GM23338 (cell line): ENCODE data around the gene SPATA13. TPM values are rescaled to one million over a fixed set of nuclear protein-coding genes. Genes with fewer than 3 reads are reported as not detected.
"Not testable (repeated sequence)": the region's sequence is repeated elsewhere in the genome, so short reads cannot be mapped to it uniquely, and the experiment has no call there.

Experiments
- ATAC-seq: fragments of 200-7000 bp; cut with Tn5 transposase; 3 replicates; pipeline ENCODE4 v1.9.1; 2020
- DNase-seq: peaks from one replicate; pipeline ENCODE4 v3.0.0-alpha.2; 2015; ENCODE audit warnings: low spot score
- H2AFZ ChIP-seq: fragments of 200-600 bp; sonication (generic); 2 replicates; pipeline ENCODE4 v1.8.0; 2016; ENCODE audit warnings: antibody characterized with exemption, mild to moderate bottlenecking, moderate library complexity
- H3F3A ChIP-seq: fragments of 200-600 bp; sonication (generic); replicated peaks from 2 replicates; pipeline ENCODE4 v1.8.0; 2017; ENCODE audit warnings: antibody characterized with exemption, mixed run types, low read depth
- H3K27ac ChIP-seq: fragments of 200-600 bp; sonication (generic); 2 replicates; pipeline ENCODE4 v1.6.1; 2016; ENCODE audit warnings: low read depth
- H3K27me3 ChIP-seq: fragments of 200-600 bp; sonication (generic); 2 replicates; pipeline ENCODE4 v1.8.0; 2016; ENCODE audit warnings: mild to moderate bottlenecking, mixed run types, moderate library complexity; ENCODE audit not compliant: insufficient read depth
- H3K36me3 ChIP-seq: fragments of 200-600 bp; sonication (generic); 2 replicates; pipeline ENCODE4 v1.8.0; 2016; ENCODE audit warnings: mild to moderate bottlenecking; ENCODE audit not compliant: insufficient read depth
- H3K4me1 ChIP-seq: fragments of 200-600 bp; sonication (generic); 2 replicates; pipeline ENCODE4 v1.8.0; 2016; ENCODE audit warnings: mild to moderate bottlenecking, moderate library complexity; ENCODE audit not compliant: insufficient read depth
- H3K4me2 ChIP-seq: fragments of 200-600 bp; sonication (generic); 2 replicates; pipeline ENCODE4 v1.7.1; 2017; ENCODE audit warnings: mixed run types
- H3K4me3 ChIP-seq: fragments of 200-600 bp; sonication (generic); 2 replicates; pipeline ENCODE4 v1.6.1; 2016; ENCODE audit warnings: mixed run types
- H3K79me2 ChIP-seq: fragments of 200-600 bp; sonication (generic); replicated peaks from 2 replicates; pipeline ENCODE4 v1.8.0; 2017; ENCODE audit warnings: mild to moderate bottlenecking; ENCODE audit not compliant: insufficient read depth
- H3K9me2 ChIP-seq: fragments of 200-600 bp; sonication (generic); 2 replicates; pipeline ENCODE4 v1.8.0; 2017; ENCODE audit not compliant: insufficient read depth
- H4K20me1 ChIP-seq: fragments of 200-600 bp; sonication (generic); replicated peaks from 2 replicates; pipeline ENCODE4 v1.8.0; 2017; ENCODE audit warnings: mild to moderate bottlenecking; ENCODE audit not compliant: insufficient read depth
- H3K27ac Mint-ChIP-seq: 2 replicates; pipeline ENCODE4 v1.8.0; 2020; ENCODE audit warnings: inconsistent platforms, mild to moderate bottlenecking, moderate library complexity, mixed read lengths
- H3K27me3 Mint-ChIP-seq: 3 replicates; pipeline ENCODE4 v1.8.0; 2022; ENCODE audit warnings: low read depth, mild to moderate bottlenecking, moderate library complexity, mixed read lengths, inconsistent platforms; ENCODE audit not compliant: insufficient read depth, poor library complexity
- H3K36me3 Mint-ChIP-seq: 3 replicates; pipeline ENCODE4 v1.8.0; 2021; ENCODE audit warnings: low read depth, mild to moderate bottlenecking, inconsistent platforms, moderate library complexity, mixed read lengths
- H3K4me1 Mint-ChIP-seq: 3 replicates; pipeline ENCODE4 v1.8.0; 2020; ENCODE audit warnings: mild to moderate bottlenecking, inconsistent platforms, mixed read lengths
- H3K4me3 Mint-ChIP-seq: 3 replicates; pipeline ENCODE4 v1.8.0; 2021; ENCODE audit warnings: moderate library complexity, mild to moderate bottlenecking, inconsistent platforms, mixed read lengths
- H3K9me3 Mint-ChIP-seq: 3 replicates; pipeline ENCODE4 v1.8.0; 2020; ENCODE audit warnings: moderate library complexity, mild to moderate bottlenecking, inconsistent platforms, mixed read lengths
- CREB1 ChIP-seq: fragments of 250-450 bp; sonication (Bioruptor Pico); IDR thresholded peaks from 2 replicates; pipeline ENCODE4 v1.5.0; 2020; ENCODE audit warnings: low read depth, mild to moderate bottlenecking, moderate library complexity
- EZH2 ChIP-seq: fragments of 200-600 bp; sonication (generic); IDR thresholded peaks from one replicate; pipeline ENCODE4 v1.8.0; 2017; ENCODE audit warnings: antibody characterized with exemption, mild to moderate bottlenecking, low read depth; ENCODE audit not compliant: unreplicated experiment
- EZH2phosphoT487 ChIP-seq: fragments of 200-600 bp; sonication (generic); IDR thresholded peaks from one replicate; pipeline ENCODE4 v1.8.1; 2018; ENCODE audit warnings: antibody characterized with exemption; ENCODE audit not compliant: unreplicated experiment
- NANOG ChIP-seq: IDR thresholded peaks from 2 replicates; pipeline ENCODE4 v1.6.1; 2016; ENCODE audit warnings: antibody characterized with exemption, borderline replicate concordance
- STAT1 ChIP-seq: IDR thresholded peaks from one replicate; pipeline ENCODE4 v1.6.1; 2016; ENCODE audit warnings: antibody characterized with exemption; ENCODE audit not compliant: unreplicated experiment
- ZNF114 ChIP-seq: fragments of 250-450 bp; sonication (Bioruptor Pico); IDR thresholded peaks from 2 replicates; pipeline ENCODE4 v1.5.0; 2020; ENCODE audit warnings: mild to moderate bottlenecking, moderate library complexity
- polyA plus RNA-seq: library from polyadenylated mRNA; unstranded; fragments of >200 nt; fragmentation: Nextera tagmentation; extraction: Ambion mirVana; gene quantifications from 2 replicates; pipeline ENCODE4 v1.2.1, GENCODE V29; 2016
- total RNA-seq: library from RNA; depleted of rRNA; stranded (reverse); fragments of >200 nt; shearing (Covaris generic); gene quantifications from 2 replicates; pipeline ENCODE4 v1.2.3, GENCODE V29; 2014
- TF ChIP-seq, protein P1 (sequence below), 2 experiments: fragments of 200-600 bp in 1 of 2; sonication (generic) in 1 of 2; conservative IDR thresholded peaks; 2 replicates each; pipeline versions ENCODE4 v1.5.1 to v1.6.1; 2016 to 2017; ENCODE audit warnings: antibody characterized with exemption in 2 of 2, low read depth in 2 of 2, mild to moderate bottlenecking in 2 of 2, moderate library complexity in 1 of 2
- TF ChIP-seq, protein P2 (sequence below): fragments of 250-450 bp; sonication (Bioruptor Pico); IDR thresholded peaks from 2 replicates; pipeline ENCODE4 v1.5.0; 2020; ENCODE audit warnings: mild to moderate bottlenecking, moderate library complexity
- TF ChIP-seq, protein P3 (sequence below): IDR thresholded peaks from one replicate; pipeline ENCODE4 v1.6.1; 2018; ENCODE audit warnings: antibody characterized with exemption; ENCODE audit not compliant: unreplicated experiment

Gene SPATA13
- total and polyA plus RNA-seq, 2 experiments from 2014 or later, result 11.9 to 45.7 TPM

DNA sequence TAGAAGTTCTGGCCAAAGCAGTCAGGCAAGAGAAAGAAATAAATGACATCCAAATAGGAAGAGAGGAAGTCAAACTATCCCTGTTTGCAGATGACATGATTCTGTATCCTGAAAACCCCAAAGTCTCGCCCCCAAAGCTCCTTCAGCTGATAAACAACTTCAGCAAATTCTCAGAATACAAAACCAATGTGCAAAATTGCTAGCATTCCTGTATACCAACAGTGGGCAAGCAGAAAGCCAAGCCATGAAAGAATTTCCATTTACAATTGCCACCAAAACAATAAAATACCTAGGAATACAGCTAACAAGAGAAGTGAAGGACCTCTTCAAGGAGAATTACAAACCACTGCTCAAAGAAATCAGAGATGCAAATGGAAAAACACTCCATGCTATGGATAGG lies 44.6 kb downstream of the SPATA13 start:
- Histone ChIP-seq H3K79me2 (peaks cover 89% of the 10 kb centered on the region), H4K20me1 (peaks cover 17% of the 10 kb centered on the region)
- not testable (repeated sequence) for H3K9me3 Mint-ChIP-seq, H3K27ac ChIP-seq, H3K4me1 ChIP-seq, H3K9me2 ChIP-seq, H3K27me3 Mint-ChIP-seq, DNase-seq, H3F3A ChIP-seq, H3K27ac Mint-ChIP-seq, H3K4me2 ChIP-seq, H3K4me3 ChIP-seq, H3K4me3 Mint-ChIP-seq, H3K36me3 ChIP-seq, H2AFZ ChIP-seq, ATAC-seq, H3K27me3 ChIP-seq, H3K36me3 Mint-ChIP-seq
- H3K4me1 Mint-ChIP-seq, result peaks cover 11% of the 10 kb centered on the region

DNA sequence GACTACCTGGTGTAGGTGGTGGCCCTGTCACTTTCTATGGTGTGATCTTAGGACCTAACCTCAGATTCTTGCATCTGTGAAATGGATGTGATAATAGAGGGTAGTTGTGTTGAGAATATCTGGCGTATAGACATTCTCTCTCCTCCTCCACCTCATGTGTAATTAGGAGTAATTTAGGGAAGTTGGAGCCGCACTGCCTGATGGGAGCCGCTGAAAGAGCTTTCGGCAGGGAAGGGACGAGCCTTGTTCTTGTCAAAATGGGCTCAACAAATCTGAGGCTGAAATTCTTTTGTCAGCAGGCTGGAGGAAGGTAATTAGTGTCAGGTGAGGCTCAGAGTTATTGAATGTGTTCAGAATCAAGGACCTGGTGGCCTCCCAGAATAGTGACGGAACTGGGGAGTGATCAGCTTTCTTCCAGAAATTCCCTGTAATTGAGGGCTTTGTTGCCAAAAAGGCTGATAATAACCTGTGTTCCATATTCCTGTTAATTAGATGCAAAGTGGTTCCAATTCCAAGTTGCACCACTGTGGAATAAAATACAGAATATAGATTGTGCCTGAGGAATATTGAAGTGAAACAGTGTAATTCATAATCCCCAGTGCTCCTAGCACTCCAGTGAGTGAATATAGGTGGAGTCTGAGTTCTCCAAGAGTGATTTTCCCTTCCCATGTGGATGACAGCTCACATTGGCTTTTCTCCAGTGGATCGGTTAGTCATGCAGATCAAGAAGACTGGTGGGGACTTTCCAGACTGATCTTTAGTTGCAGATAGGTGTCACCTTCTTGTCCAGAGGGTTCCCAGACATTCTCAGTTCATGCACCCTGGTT lies 47.5 kb downstream of the SPATA13 start:
- no peak overlapping the region for H3K27ac Mint-ChIP-seq
- Histone ChIP-seq H3K4me1 (peaks cover 10% of the 10 kb centered on the region; the same call in 1 of the 2 replicates), H3K27me3 (no peaks in the 10 kb centered on the region), H3K36me3 (no peaks in the 10 kb centered on the region), H3K9me2 (no peaks in the 10 kb centered on the region), H4K20me1 (peaks cover 17% of the 10 kb centered on the region), H3K79me2 (peaks cover 85% of the 10 kb centered on the region), H3K27ac (no peak overlapping the region), H3K4me2 (no peak overlapping the region), H3K4me3 (no peak overlapping the region), H3F3A (no peaks in the 10 kb centered on the region), H2AFZ (no peak overlapping the region)
- H3K4me3 Mint-ChIP-seq, result no peak overlapping the region
- no peak for DNase-seq
- peaks cover 1% of the 10 kb centered on the region for H3K27me3 Mint-ChIP-seq
- no peaks in the 10 kb centered on the region; the same call in 2 of the 3 replicates for H3K36me3 Mint-ChIP-seq
- ATAC-seq, result no peak
- peaks cover 23% of the 10 kb centered on the region for H3K4me1 Mint-ChIP-seq
- H3K9me3 Mint-ChIP-seq, result no peaks in the 10 kb centered on the region
- TF ChIP-seq EZH2 (no peak), STAT1 (no peak), CREB1 (CRISPR knock-in tag) (no peak), EZH2phosphoT487 (no peak), ZNF114 (CRISPR knock-in tag) (no peak), NANOG (no peak)
- TF ChIP-seq, protein P1, sequence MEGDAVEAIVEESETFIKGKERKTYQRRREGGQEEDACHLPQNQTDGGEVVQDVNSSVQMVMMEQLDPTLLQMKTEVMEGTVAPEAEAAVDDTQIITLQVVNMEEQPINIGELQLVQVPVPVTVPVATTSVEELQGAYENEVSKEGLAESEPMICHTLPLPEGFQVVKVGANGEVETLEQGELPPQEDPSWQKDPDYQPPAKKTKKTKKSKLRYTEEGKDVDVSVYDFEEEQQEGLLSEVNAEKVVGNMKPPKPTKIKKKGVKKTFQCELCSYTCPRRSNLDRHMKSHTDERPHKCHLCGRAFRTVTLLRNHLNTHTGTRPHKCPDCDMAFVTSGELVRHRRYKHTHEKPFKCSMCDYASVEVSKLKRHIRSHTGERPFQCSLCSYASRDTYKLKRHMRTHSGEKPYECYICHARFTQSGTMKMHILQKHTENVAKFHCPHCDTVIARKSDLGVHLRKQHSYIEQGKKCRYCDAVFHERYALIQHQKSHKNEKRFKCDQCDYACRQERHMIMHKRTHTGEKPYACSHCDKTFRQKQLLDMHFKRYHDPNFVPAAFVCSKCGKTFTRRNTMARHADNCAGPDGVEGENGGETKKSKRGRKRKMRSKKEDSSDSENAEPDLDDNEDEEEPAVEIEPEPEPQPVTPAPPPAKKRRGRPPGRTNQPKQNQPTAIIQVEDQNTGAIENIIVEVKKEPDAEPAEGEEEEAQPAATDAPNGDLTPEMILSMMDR (conservative IDR thresholded peaks at IDR 0.05; ENCODE audit: low read depth in 2 of 2), result no peak
- TF ChIP-seq, protein P2, sequence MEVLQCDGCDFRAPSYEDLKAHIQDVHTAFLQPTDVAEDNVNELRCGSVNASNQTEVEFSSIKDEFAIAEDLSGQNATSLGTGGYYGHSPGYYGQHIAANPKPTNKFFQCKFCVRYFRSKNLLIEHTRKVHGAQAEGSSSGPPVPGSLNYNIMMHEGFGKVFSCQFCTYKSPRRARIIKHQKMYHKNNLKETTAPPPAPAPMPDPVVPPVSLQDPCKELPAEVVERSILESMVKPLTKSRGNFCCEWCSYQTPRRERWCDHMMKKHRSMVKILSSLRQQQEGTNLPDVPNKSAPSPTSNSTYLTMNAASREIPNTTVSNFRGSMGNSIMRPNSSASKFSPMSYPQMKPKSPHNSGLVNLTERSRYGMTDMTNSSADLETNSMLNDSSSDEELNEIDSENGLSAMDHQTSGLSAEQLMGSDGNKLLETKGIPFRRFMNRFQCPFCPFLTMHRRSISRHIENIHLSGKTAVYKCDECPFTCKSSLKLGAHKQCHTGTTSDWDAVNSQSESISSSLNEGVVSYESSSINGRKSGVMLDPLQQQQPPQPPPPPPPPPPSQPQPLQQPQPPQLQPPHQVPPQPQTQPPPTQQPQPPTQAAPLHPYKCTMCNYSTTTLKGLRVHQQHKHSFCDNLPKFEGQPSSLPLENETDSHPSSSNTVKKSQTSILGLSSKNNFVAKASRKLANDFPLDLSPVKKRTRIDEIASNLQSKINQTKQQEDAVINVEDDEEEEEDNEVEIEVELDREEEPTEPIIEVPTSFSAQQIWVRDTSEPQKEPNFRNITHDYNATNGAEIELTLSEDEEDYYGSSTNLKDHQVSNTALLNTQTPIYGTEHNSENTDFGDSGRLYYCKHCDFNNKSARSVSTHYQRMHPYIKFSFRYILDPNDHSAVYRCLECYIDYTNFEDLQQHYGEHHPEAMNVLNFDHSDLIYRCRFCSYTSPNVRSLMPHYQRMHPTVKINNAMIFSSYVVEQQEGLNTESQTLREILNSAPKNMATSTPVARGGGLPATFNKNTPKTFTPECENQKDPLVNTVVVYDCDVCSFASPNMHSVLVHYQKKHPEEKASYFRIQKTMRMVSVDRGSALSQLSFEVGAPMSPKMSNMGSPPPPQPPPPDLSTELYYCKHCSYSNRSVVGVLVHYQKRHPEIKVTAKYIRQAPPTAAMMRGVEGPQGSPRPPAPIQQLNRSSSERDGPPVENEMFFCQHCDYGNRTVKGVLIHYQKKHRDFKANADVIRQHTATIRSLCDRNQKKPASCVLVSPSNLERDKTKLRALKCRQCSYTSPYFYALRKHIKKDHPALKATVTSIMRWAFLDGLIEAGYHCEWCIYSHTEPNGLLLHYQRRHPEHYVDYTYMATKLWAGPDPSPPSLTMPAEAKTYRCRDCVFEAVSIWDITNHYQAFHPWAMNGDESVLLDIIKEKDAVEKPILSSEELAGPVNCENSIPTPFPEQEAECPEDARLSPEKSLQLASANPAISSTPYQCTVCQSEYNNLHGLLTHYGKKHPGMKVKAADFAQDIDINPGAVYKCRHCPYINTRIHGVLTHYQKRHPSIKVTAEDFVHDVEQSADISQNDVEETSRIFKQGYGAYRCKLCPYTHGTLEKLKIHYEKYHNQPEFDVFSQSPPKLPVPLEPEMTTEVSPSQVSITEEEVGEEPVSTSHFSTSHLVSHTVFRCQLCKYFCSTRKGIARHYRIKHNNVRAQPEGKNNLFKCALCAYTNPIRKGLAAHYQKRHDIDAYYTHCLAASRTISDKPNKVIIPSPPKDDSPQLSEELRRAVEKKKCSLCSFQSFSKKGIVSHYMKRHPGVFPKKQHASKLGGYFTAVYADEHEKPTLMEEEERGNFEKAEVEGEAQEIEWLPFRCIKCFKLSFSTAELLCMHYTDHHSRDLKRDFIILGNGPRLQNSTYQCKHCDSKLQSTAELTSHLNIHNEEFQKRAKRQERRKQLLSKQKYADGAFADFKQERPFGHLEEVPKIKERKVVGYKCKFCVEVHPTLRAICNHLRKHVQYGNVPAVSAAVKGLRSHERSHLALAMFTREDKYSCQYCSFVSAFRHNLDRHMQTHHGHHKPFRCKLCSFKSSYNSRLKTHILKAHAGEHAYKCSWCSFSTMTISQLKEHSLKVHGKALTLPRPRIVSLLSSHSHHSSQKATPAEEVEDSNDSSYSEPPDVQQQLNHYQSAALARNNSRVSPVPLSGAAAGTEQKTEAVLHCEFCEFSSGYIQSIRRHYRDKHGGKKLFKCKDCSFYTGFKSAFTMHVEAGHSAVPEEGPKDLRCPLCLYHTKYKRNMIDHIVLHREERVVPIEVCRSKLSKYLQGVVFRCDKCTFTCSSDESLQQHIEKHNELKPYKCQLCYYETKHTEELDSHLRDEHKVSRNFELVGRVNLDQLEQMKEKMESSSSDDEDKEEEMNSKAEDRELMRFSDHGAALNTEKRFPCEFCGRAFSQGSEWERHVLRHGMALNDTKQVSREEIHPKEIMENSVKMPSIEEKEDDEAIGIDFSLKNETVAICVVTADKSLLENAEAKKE (CRISPR knock-in tag), result no peak
- TF ChIP-seq, protein P3, sequence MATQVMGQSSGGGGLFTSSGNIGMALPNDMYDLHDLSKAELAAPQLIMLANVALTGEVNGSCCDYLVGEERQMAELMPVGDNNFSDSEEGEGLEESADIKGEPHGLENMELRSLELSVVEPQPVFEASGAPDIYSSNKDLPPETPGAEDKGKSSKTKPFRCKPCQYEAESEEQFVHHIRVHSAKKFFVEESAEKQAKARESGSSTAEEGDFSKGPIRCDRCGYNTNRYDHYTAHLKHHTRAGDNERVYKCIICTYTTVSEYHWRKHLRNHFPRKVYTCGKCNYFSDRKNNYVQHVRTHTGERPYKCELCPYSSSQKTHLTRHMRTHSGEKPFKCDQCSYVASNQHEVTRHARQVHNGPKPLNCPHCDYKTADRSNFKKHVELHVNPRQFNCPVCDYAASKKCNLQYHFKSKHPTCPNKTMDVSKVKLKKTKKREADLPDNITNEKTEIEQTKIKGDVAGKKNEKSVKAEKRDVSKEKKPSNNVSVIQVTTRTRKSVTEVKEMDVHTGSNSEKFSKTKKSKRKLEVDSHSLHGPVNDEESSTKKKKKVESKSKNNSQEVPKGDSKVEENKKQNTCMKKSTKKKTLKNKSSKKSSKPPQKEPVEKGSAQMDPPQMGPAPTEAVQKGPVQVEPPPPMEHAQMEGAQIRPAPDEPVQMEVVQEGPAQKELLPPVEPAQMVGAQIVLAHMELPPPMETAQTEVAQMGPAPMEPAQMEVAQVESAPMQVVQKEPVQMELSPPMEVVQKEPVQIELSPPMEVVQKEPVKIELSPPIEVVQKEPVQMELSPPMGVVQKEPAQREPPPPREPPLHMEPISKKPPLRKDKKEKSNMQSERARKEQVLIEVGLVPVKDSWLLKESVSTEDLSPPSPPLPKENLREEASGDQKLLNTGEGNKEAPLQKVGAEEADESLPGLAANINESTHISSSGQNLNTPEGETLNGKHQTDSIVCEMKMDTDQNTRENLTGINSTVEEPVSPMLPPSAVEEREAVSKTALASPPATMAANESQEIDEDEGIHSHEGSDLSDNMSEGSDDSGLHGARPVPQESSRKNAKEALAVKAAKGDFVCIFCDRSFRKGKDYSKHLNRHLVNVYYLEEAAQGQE, result no peak
